Astrocyte (in vitro differentiated cells and primary cell): ENCODE data around the gene COL6A5.

ENCODE experiments used
- EZH2 ChIP-seq: IDR thresholded peaks from 2 replicates; pipeline ENCODE4 v1.6.1; 2012; ENCODE audit warnings: mild to moderate bottlenecking, low read length, inconsistent platforms; ENCODE audit not compliant: insufficient read depth
- TF ChIP-seq, protein P1 (sequence below): IDR thresholded peaks from 2 replicates; pipeline ENCODE4 v1.5.1; 2011; ENCODE audit warnings: low read depth, mild to moderate bottlenecking, inconsistent platforms, low read length, moderate library complexity; ENCODE audit not compliant: insufficient read depth

- TF ChIP-seq, protein P1, sequence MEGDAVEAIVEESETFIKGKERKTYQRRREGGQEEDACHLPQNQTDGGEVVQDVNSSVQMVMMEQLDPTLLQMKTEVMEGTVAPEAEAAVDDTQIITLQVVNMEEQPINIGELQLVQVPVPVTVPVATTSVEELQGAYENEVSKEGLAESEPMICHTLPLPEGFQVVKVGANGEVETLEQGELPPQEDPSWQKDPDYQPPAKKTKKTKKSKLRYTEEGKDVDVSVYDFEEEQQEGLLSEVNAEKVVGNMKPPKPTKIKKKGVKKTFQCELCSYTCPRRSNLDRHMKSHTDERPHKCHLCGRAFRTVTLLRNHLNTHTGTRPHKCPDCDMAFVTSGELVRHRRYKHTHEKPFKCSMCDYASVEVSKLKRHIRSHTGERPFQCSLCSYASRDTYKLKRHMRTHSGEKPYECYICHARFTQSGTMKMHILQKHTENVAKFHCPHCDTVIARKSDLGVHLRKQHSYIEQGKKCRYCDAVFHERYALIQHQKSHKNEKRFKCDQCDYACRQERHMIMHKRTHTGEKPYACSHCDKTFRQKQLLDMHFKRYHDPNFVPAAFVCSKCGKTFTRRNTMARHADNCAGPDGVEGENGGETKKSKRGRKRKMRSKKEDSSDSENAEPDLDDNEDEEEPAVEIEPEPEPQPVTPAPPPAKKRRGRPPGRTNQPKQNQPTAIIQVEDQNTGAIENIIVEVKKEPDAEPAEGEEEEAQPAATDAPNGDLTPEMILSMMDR: no peak
- TF ChIP-seq EZH2: no peak
Observed at GRCh38 chr3:130380398-130380797, 34.9 kb downstream of the COL6A5 start.
